Gastrocnemius medialis (tissue), 4 donors: ENCODE data around the gene RDH13. TPM values are rescaled to one million over a fixed set of nuclear protein-coding genes. Genes with fewer than 3 reads are reported as not detected.
"Not testable (repeated sequence)": the region's sequence is repeated elsewhere in the genome, so short reads cannot be mapped to it uniquely, and the experiment has no call there.

Source experiments
- ATAC-seq, 2 donors: fragments of 150-250 bp; one replicate each; pipeline ENCODE4 v1.9.1; 2016
- DNase-seq, 2 donors: peaks; one replicate each; pipeline ENCODE4 v3.0.0-alpha.2; 2019
- H3K27ac ChIP-seq, 4 donors: fragments of 200-600 bp; sonication (generic); 1 replicate in 1 of 4; 2 replicates in 3 of 4; pipeline ENCODE4 v1.5.1; 2016 to 2018; ENCODE audit warnings: mild to moderate bottlenecking in 2 of 4, moderate library complexity in 1 of 4
- H3K27me3 ChIP-seq, 3 donors: fragments of 200-600 bp; sonication (generic) in 2 of 3; 1 replicate in 1 of 3; 2 replicates in 2 of 3; pipeline versions ENCODE4 v1.5.1 to v1.6.0; 2016 to 2019; ENCODE audit warnings: mild to moderate bottlenecking in 1 of 3, moderate library complexity in 1 of 3
- H3K36me3 ChIP-seq, 2 donors: fragments of 200-600 bp; sonication (generic) in 1 of 2; one replicate each; pipeline ENCODE4 v1.5.1; 2017 to 2018
- H3K4me1 ChIP-seq, 2 donors: fragments of 200-600 bp; sonication (generic) in 1 of 2; one replicate each; pipeline ENCODE4 v1.5.1; 2016 to 2017; ENCODE audit warnings: mild to moderate bottlenecking in 2 of 2
- H3K4me3 ChIP-seq, 4 donors: fragments of 200-600 bp; sonication (generic) in 3 of 4; 1 replicate in 1 of 4; 2 replicates in 3 of 4; pipeline ENCODE4 v1.5.1; 2016 to 2019; ENCODE audit warnings: mild to moderate bottlenecking in 2 of 4
- H3K9me3 ChIP-seq, 3 donors: fragments of 200-600 bp; sonication (generic) in 2 of 3; 1 replicate in 1 of 3; 2 replicates in 2 of 3; pipeline ENCODE4 v1.5.1; 2016 to 2019
- CTCF ChIP-seq, 5 experiments: fragments of 450-650 bp in 3 of 5; fragments of 200-600 bp in 2 of 5; sonication (generic) in 2 of 5; IDR thresholded peaks in 4 of 5; conservative IDR thresholded peaks in 1 of 5; 1 replicate in 4 of 5; 2 replicates in 1 of 5; pipeline ENCODE4 v1.5.1; 2016 to 2019; ENCODE audit warnings: antibody characterized with exemption in 5 of 5, mild to moderate bottlenecking in 3 of 5, moderate library complexity in 3 of 5
- POLR2A ChIP-seq, 2 donors: fragments of 450-650 bp; IDR thresholded peaks; one replicate each; pipeline ENCODE4 v1.6.1; 2017; ENCODE audit warnings: antibody characterized with exemption in 2 of 2, mild to moderate bottlenecking in 2 of 2, moderate library complexity in 2 of 2
- in situ Hi-C, 4 donors: fragments of 200-750 bp; cut with MboI; loops; one replicate each; pipeline versions ENCODE4 v1.15.0 to v1.8.0; 2017; ENCODE audit warnings: low sequenced_read_pairs in 4 of 4
- intact Hi-C: fragments of 100-400 bp; cut with DNase I; formaldehyde crosslinking; loops from one replicate; pipeline ENCODE4 v1.15.1; 2023; ENCODE audit warnings: low total_unique reads
- total RNA-seq, 4 donors: library from RNA; depleted of rRNA; stranded (reverse); fragments of >200 nt; gene quantifications; one replicate each; pipeline versions ENCODE4 v1.1.0 to v1.2.3, GENCODE V29; 2016

RDH13 gene
- total RNA-seq, 4 donors from 2014 or later = 5.2 to 10.5 (median 7.6) TPM

DNA sequence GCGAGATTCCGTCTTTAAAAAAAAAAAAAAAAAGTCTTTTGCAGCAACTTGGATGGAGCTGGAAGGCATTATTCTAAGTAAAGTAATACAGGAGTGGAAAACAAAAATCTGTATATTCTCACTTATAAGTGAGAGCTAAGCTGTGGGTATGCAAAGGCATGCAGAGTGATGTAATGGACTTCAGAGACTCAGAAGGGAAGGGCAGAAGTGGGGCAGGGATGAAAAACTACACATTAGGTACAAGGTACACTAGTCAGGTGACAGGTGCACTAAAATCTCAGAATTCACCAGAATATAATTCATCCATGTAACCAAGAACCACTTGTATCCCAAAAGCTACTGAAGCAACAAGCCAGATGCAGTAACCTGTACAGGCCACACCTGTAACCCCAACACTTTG is 26.9 kb downstream of the RDH13 start:
- H3K4me1 ChIP-seq = no peaks in the 10 kb centered on the region
- in situ Hi-C loops = no loop called here
- ATAC-seq (no peak), DNase-seq (no peak)
- no peak overlapping the region for H3K27ac ChIP-seq
- intact Hi-C loops = no loop called here
- no peak for TF ChIP-seq CTCF (IDR thresholded peaks at IDR 0.05 in 4 of 5, conservative IDR thresholded peaks at IDR 0.05 in 1 of 5)
- TF ChIP-seq POLR2A (IDR thresholded peaks at IDR 0.05) = no peak
- H3K9me3 ChIP-seq = no peaks in the 10 kb centered on the region
- H3K36me3 ChIP-seq = peaks cover 0 to 3% of the 10 kb centered on the region in 2 donors
- H3K4me3 ChIP-seq = no peak overlapping the region
- H3K27me3 ChIP-seq = no peaks in the 10 kb centered on the region

DNA sequence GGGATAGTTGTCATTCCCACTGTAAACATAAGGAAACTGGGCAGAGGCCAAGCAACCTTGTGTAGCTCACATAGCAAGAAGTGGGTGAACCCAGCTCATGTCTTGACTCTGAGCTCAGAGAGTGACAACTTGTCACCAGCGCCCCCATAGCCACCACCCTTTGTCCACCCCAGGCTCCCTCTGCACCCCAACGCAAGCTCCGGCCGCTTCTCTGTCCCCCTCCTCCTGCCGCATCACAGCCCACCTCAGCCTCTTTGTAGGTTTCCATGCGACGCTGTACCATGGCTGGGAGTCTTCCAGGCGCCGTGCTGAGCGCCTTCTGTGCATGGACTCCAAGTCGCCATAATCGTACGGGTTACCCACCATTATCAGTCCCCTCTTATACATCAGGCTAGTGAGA is 28.2 kb downstream of the RDH13 start:
- in situ Hi-C loops (no loop called here), intact Hi-C loops (no loop called here)
- TF ChIP-seq CTCF (IDR thresholded peaks at IDR 0.05 in 4 of 5, conservative IDR thresholded peaks at IDR 0.05 in 1 of 5) (no peak), POLR2A (IDR thresholded peaks at IDR 0.05) (no peak)
- no peak overlapping the region for H3K27ac ChIP-seq
- H3K9me3 ChIP-seq = no peaks in the 10 kb centered on the region
- DNase-seq (no peak), ATAC-seq (no peak)
- no peaks in the 10 kb centered on the region for H3K36me3 ChIP-seq
- H3K27me3 ChIP-seq = no peaks in the 10 kb centered on the region
- H3K4me1 ChIP-seq = no peaks in the 10 kb centered on the region
- H3K4me3 ChIP-seq = no peak overlapping the region

- ATAC-seq, in situ Hi-C loops: not testable (repeated sequence)
Measured at GRCh38 chr19:55032976-55033643, 29.8 kb downstream of the RDH13 start.

DNA sequence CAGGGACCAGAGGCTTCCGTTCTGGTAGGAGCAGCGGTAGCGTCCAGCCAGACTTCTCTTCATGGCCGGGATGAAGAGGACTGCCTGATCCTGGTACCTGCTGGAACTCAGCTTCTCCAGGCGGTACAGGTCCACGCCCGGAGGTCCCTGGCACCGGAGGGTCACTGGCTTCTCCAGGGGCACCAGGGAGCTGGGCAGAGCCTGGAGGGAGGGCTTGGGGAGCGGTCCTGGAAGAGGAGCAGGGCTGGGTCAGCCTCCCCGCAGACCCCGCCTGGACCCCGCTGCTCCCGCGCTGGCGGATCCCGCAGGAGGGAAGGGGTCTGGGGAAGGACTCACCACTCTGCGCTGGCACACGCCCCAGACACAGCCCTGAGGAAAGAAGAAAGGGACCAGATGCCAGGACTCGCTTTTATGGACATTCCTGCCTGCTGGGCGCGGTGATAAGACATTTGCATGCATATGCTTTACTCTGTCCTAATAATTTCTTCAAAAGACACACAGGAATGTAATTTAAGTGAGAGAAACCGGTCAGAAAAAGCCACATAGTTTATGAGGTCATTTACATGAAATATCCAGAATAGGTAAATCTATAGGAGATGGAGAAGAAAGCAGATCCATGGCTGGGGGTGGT is 30.7 kb downstream of the RDH13 start:
- TF ChIP-seq CTCF (IDR thresholded peaks at IDR 0.05 in 4 of 5, conservative IDR thresholded peaks at IDR 0.05 in 1 of 5) (no peak), POLR2A (IDR thresholded peaks at IDR 0.05) (no peak)
- Histone ChIP-seq H3K9me3 (no peaks in the 10 kb centered on the region), H3K27me3 (no peaks in the 10 kb centered on the region), H3K4me3 (no peak overlapping the region), H3K36me3 (no peaks in the 10 kb centered on the region), H3K4me1 (no peaks in the 10 kb centered on the region), H3K27ac (no peak overlapping the region)
- ATAC-seq (no peak), DNase-seq (no peak)
- intact Hi-C loops = no loop called here
- in situ Hi-C loops = no loop called here

More at GRCh38 chr19:55032976-55033643, 29.8 kb downstream of the RDH13 start:
- H3K27ac ChIP-seq, intact Hi-C loops, H3K9me3 ChIP-seq, H3K27me3 ChIP-seq, H3K4me3 ChIP-seq, H3K4me1 ChIP-seq, DNase-seq, H3K36me3 ChIP-seq: not testable (repeated sequence)

DNA sequence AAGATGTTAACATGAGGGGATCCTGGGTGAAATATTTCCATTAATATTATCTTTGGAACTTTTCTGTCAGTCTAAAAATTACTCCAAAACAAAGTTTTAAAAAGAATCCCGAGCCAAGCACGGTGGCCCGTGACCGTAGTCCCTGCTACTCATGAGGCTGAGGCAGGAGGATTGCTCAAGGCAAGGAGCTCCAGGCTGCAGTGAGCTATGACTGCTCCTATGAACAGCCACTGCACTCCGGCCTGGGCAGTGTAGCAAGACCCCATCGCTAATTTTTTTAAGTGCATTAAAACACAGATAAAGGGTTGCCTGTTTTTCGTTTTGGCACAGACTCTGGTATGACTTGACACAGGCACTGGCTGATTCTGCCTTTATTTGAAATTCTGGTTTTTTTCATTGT is 31.8 kb downstream of the RDH13 start:
- in situ Hi-C loops = no loop called here
- DNase-seq (no peak), ATAC-seq (no peak)
- no peaks in the 10 kb centered on the region for H3K9me3 ChIP-seq
- H3K36me3 ChIP-seq = no peaks in the 10 kb centered on the region
- no peak overlapping the region for H3K4me3 ChIP-seq
- intact Hi-C loops = no loop called here
- no peaks in the 10 kb centered on the region for H3K4me1 ChIP-seq
- TF ChIP-seq POLR2A (IDR thresholded peaks at IDR 0.05) (no peak), CTCF (IDR thresholded peaks at IDR 0.05 in 4 of 5, conservative IDR thresholded peaks at IDR 0.05 in 1 of 5) (no peak)
- H3K27ac ChIP-seq = no peak overlapping the region
- no peaks in the 10 kb centered on the region for H3K27me3 ChIP-seq
